HCEC 1CT (cell line): ENCODE data around the gene ARHGDIA.
"Not testable (repeated sequence)": the region's sequence is repeated elsewhere in the genome, so short reads cannot be mapped to it uniquely, and the experiment has no call there.

Source experiments
- DNase-seq: peaks from one replicate; pipeline ENCODE4 v3.0.0-alpha.2; 2017

Gene ARHGDIA

GRCh38 chr17:81870981-81871386, at the start of gene ARHGDIA:
TSS of gene ARHGDIA (minus strand) at chr17:81871337. CDS start at chr17:81869930, 1,407 bp downstream.
- no peak for DNase-seq

- no peak for DNase-seq
Observed at GRCh38 chr17:81918832-81919545, 47.9 kb upstream of the ARHGDIA start.

GRCh38 chr17:81918333-81918669, 47.2 kb upstream of the ARHGDIA start:
- DNase-seq = not testable (repeated sequence)

- peak; percentile 66 for DNase-seq
Observed at GRCh38 chr17:81917565-81918332, 46.6 kb upstream of the ARHGDIA start, which contains the start of gene SIRT7. TSS of gene SIRT7 (minus strand) at chr17:81918176. CDS start at chr17:81918131, 45 bp downstream.

- peak; percentile 86 for DNase-seq
Observed at GRCh38 chr17:81916234-81917001, 45.3 kb upstream of the ARHGDIA start.

GRCh38 chr17:81915331-81915730, 44.2 kb upstream of the ARHGDIA start:
- no peak for DNase-seq

GRCh38 chr17:81914103-81914850, 43.1 kb upstream of the ARHGDIA start:
- DNase-seq = no peak

GRCh38 chr17:81913394-81914102, 42.4 kb upstream of the ARHGDIA start:
- DNase-seq = no peak

- DNase-seq = no peak
Observed at GRCh38 chr17:81912441-81913309, 41.5 kb upstream of the ARHGDIA start.

GRCh38 chr17:81911969-81912368, 40.8 kb upstream of the ARHGDIA start:
- no peak for DNase-seq

GRCh38 chr17:81911277-81911961, 40.3 kb upstream of the ARHGDIA start, which contains the start of gene PCYT2:
TSS of gene PCYT2 (minus strand) at chr17:81911399. CDS start at chr17:81911355, 44 bp downstream.
- peak; percentile 84 for DNase-seq

GRCh38 chr17:81910840-81911276, 39.7 kb upstream of the ARHGDIA start:
- no peak for DNase-seq

- no peak for DNase-seq
Observed at GRCh38 chr17:81909966-81910839, 39.1 kb upstream of the ARHGDIA start.

- DNase-seq = no peak
Observed at GRCh38 chr17:81909231-81909630, 38.1 kb upstream of the ARHGDIA start.

GRCh38 chr17:81908793-81909192, 37.7 kb upstream of the ARHGDIA start:
- DNase-seq = no peak

GRCh38 chr17:81907219-81908145, 36.3 kb upstream of the ARHGDIA start:
- DNase-seq = no peak

- no peak for DNase-seq
Observed at GRCh38 chr17:81906476-81907218, 35.5 kb upstream of the ARHGDIA start.
